Activated CD8-positive, alpha-beta memory T cell treated with anti-CD3 and anti-CD28 coated beads, Interleukin-2, amount 50 U/mL, for 48 hours (primary cell): ENCODE data around the gene NAA20.

Experiments used
- DNase-seq: peaks from one replicate; pipeline ENCODE4 v3.0.0-alpha.2; 2020

Gene NAA20

GRCh38 chr20:20079102-20079784, 62.1 kb downstream of the NAA20 start:
- no peak for DNase-seq
